ENCODE data around the gene ACVR1C.
A peak's percentile ranks its signal among the peaks of the same experiment; 100 is the strongest.

ACVR1C gene

GRCh38 chr2:157492189-157492773 lies 136.4 kb downstream of the ACVR1C start:
- DNase-seq, result peak; percentile 88

GRCh38 chr2:157489983-157490382 lies 138.7 kb downstream of the ACVR1C start:
- no peak for DNase-seq

- no peak for DNase-seq
These were observed 139.8 kb downstream of the ACVR1C start for GRCh38 chr2:157488877-157489276.

GRCh38 chr2:157487747-157488146 lies 140.9 kb downstream of the ACVR1C start:
- DNase-seq, result no peak

GRCh38 chr2:157487271-157487610 lies 141.4 kb downstream of the ACVR1C start:
- DNase-seq, result no peak

GRCh38 chr2:157486596-157487270 lies 141.9 kb downstream of the ACVR1C start:
- no peak for DNase-seq

GRCh38 chr2:157480182-157480961 lies 148.3 kb downstream of the ACVR1C start:
- no peak for DNase-seq

GRCh38 chr2:157479081-157480027 lies 149.3 kb downstream of the ACVR1C start:
- DNase-seq, result no peak

- DNase-seq, result no peak
These were observed 150.7 kb downstream of the ACVR1C start for GRCh38 chr2:157477919-157478318.

- DNase-seq, result no peak
These were observed 151.5 kb downstream of the ACVR1C start for GRCh38 chr2:157476953-157477709.

Data from NCI-H1694 (cell line).